OCI-LY7 (cell line): Measurements from ENCODE around the gene LCA5. TPM values are rescaled to one million over a fixed set of nuclear protein-coding genes. Genes with fewer than 3 reads are reported as not detected.
A peak's percentile ranks its signal among the peaks of the same experiment; 100 is the strongest.

ENCODE experiments used
- BruUV-seq: library from RNA; stranded (reverse); fragments of 400-500 nt; replicated peaks from 2 replicates; lab custom pipeline; 2021; lab: Mats Ljungman, UMichigan
- CTCF ChIA-PET: fragments of 300-600 bp; sonication (Branson Sonifier 250); formaldehyde crosslinking; loops from one replicate; lab custom pipeline; 2022; ENCODE audit warnings: antibody characterized with exemption; ENCODE audit not compliant: unreplicated experiment; lab: Charles Lee
- POLR2A ChIA-PET: fragments of 300-600 bp; sonication (Branson Sonifier 250); formaldehyde crosslinking; loops from one replicate; lab custom pipeline; 2022; ENCODE audit warnings: antibody characterized with exemption; lab: Charles Lee
- DNase-seq: peaks from one replicate; pipeline ENCODE4 v3.0.0-alpha.2; 2015; ENCODE audit warnings: low spot score
- H2AFZ ChIP-seq: fragments of 200-600 bp; sonication (generic), shearing (Covaris generic); 2 replicates; pipeline ENCODE4 v1.6.1; 2014; ENCODE audit warnings: mild to moderate bottlenecking, antibody characterized with exemption, low read length, moderate library complexity
- H3K27ac ChIP-seq: fragments of 200-600 bp; sonication (generic); 2 replicates; pipeline ENCODE4 v1.5.1; 2014; ENCODE audit warnings: mixed run types, low read depth, mild to moderate bottlenecking, moderate library complexity, low read length, inconsistent platforms; ENCODE audit not compliant: poor library complexity, severe bottlenecking
- H3K36me3 ChIP-seq: fragments of 200-600 bp; sonication (generic); 2 replicates; pipeline ENCODE4 v1.6.1; 2014; ENCODE audit warnings: mild to moderate bottlenecking, antibody characterized with exemption, low read length, moderate library complexity, mixed read lengths; ENCODE audit not compliant: insufficient read depth
- H3K4me1 ChIP-seq: fragments of 200-600 bp; sonication (generic); 2 replicates; pipeline ENCODE4 v1.5.1; 2014; ENCODE audit warnings: mild to moderate bottlenecking, low read length; ENCODE audit not compliant: insufficient read depth, poor library complexity, severe bottlenecking
- H3K4me2 ChIP-seq: fragments of 200-600 bp; sonication (generic); 2 replicates; pipeline ENCODE4 v1.6.1; 2014; ENCODE audit warnings: mild to moderate bottlenecking, low read length
- H3K4me3 ChIP-seq: fragments of 200-600 bp; sonication (generic); 2 replicates; pipeline ENCODE4 v1.5.1; 2014; ENCODE audit warnings: mild to moderate bottlenecking, low read depth, low read length; ENCODE audit not compliant: poor library complexity, severe bottlenecking
- H3K79me2 ChIP-seq: fragments of 200-600 bp; sonication (generic); 2 replicates; pipeline ENCODE4 v1.6.1; 2016; ENCODE audit warnings: low read depth, mild to moderate bottlenecking, low read length, moderate library complexity, mixed read lengths; ENCODE audit not compliant: insufficient read depth
- H3K9me2 ChIP-seq: fragments of 200-600 bp; sonication (generic); 2 replicates; pipeline ENCODE4 v1.6.1; 2016; ENCODE audit warnings: mild to moderate bottlenecking, low read length, mixed read lengths; ENCODE audit not compliant: insufficient read depth
- H3K9me3 ChIP-seq: fragments of 200-600 bp; sonication (generic); 2 replicates; pipeline ENCODE4 v1.6.1; 2014; ENCODE audit warnings: mild to moderate bottlenecking, mixed run types, low read length, mixed read lengths
- H4K20me1 ChIP-seq: fragments of 200-600 bp; sonication (generic); 2 replicates; pipeline ENCODE4 v1.6.1; 2014; ENCODE audit warnings: mild to moderate bottlenecking, antibody characterized with exemption, low read length, moderate library complexity, mixed read lengths; ENCODE audit not compliant: insufficient read depth
- EZH2phosphoT487 ChIP-seq: fragments of 200-600 bp; sonication (generic); IDR thresholded peaks from 2 replicates; pipeline ENCODE4 v1.6.1; 2018; ENCODE audit warnings: low read depth, borderline replicate concordance, mild to moderate bottlenecking, mixed run types, antibody characterized with exemption, low read length, moderate library complexity, mixed read lengths
- intact Hi-C: fragments of 100-400 bp; cut with micrococcal nuclease; formaldehyde crosslinking; loops from one replicate; pipeline ENCODE4 v1.10.0; 2022; ENCODE audit not compliant: unreplicated experiment
- total RNA-seq, 2 experiments: library from RNA; depleted of rRNA in 1 of 2; stranded (reverse); fragments of >200 nt in 1 of 2; shearing (Covaris generic) in 1 of 2; gene quantifications; 2 replicates each; pipeline ENCODE4 v1.2.3, GENCODE V29; 2014 to 2022
- TF ChIP-seq, protein P1 (sequence below): fragments of 200-600 bp; sonication (generic); conservative IDR thresholded peaks from 2 replicates; pipeline ENCODE4 v1.5.1; 2014; ENCODE audit warnings: mild to moderate bottlenecking, antibody characterized with exemption, low read length, moderate library complexity, mixed read lengths

Gene LCA5
- total RNA-seq, 2 experiments from 2014 or later: 1.3 to 2.0 TPM

DNA sequence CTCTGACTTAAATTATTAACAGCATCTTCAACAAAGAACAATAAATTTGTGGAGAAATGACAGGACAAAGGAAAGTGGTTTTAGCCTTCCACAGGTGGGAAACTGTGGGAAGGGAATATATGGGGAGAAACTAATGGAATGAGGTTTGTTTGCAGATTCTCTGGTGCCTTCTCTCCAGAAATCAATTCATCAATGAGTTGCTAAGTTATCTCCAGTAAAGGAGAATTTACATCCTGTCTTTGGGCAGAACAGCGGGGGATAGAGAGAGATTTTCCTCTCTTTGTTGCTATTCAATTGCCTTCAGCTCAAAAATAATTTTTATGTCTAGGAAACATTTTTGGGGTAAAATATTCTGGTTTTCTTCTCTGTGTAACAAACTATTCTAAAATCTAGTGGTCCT lies 36.9 kb upstream of the LCA5 start:
- H3K4me1 ChIP-seq: no peaks in the 10 kb centered on the region
- no peak overlapping the region for H3K4me2 ChIP-seq
- H3K4me3 ChIP-seq: no peak overlapping the region
- no peaks in the 10 kb centered on the region for H3K36me3 ChIP-seq
- H2AFZ ChIP-seq: no peak overlapping the region
- no peaks in the 10 kb centered on the region for H3K9me3 ChIP-seq
- TF ChIP-seq, protein P1, sequence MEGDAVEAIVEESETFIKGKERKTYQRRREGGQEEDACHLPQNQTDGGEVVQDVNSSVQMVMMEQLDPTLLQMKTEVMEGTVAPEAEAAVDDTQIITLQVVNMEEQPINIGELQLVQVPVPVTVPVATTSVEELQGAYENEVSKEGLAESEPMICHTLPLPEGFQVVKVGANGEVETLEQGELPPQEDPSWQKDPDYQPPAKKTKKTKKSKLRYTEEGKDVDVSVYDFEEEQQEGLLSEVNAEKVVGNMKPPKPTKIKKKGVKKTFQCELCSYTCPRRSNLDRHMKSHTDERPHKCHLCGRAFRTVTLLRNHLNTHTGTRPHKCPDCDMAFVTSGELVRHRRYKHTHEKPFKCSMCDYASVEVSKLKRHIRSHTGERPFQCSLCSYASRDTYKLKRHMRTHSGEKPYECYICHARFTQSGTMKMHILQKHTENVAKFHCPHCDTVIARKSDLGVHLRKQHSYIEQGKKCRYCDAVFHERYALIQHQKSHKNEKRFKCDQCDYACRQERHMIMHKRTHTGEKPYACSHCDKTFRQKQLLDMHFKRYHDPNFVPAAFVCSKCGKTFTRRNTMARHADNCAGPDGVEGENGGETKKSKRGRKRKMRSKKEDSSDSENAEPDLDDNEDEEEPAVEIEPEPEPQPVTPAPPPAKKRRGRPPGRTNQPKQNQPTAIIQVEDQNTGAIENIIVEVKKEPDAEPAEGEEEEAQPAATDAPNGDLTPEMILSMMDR: no peak
- no peak for TF ChIP-seq EZH2phosphoT487
- BruUV-seq: no TSS peak
- H4K20me1 ChIP-seq: peaks cover 3% of the 10 kb centered on the region; the same call in 1 of the 2 replicates
- H3K79me2 ChIP-seq: no peaks in the 10 kb centered on the region
- H3K27ac ChIP-seq: no peak overlapping the region
- CTCF ChIA-PET: no interaction called here
- intact Hi-C loops: no loop called here
- POLR2A ChIA-PET: no interaction called here
- H3K9me2 ChIP-seq: no peaks in the 10 kb centered on the region
- no peak for DNase-seq

DNA sequence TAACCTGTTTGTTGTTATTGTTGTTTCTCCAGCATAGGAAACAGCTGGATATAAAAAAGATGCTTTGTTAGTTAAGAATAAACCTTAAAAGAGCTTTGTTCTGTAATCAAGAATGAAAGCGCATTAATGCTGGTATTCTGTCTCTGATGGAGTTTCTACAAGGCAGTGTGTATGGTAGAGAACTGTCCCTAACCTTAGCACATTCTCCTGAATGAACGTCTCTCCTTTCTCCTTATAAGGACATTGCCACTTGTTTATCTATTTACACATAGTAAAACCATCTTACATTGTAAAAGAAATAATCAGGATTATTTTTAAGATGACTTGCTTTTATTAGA lies 33.8 kb upstream of the LCA5 start:
- no peaks in the 10 kb centered on the region for H3K79me2 ChIP-seq
- no peak overlapping the region for H3K27ac ChIP-seq
- no peaks in the 10 kb centered on the region for H3K9me3 ChIP-seq
- no peak for DNase-seq
- no peaks in the 10 kb centered on the region for H3K9me2 ChIP-seq
- TF ChIP-seq, protein P1: no peak
- TF ChIP-seq EZH2phosphoT487: no peak
- ChIA-PET CTCF (no interaction called here), POLR2A (no interaction called here)
- H4K20me1 ChIP-seq: peaks cover 3% of the 10 kb centered on the region; the same call in 1 of the 2 replicates
- H3K36me3 ChIP-seq: no peaks in the 10 kb centered on the region
- no peak overlapping the region for H3K4me3 ChIP-seq
- no peak overlapping the region for H3K4me2 ChIP-seq
- no peak overlapping the region for H2AFZ ChIP-seq
- no peaks in the 10 kb centered on the region for H3K4me1 ChIP-seq
- BruUV-seq: no TSS peak
- intact Hi-C loops: no loop called here

DNA sequence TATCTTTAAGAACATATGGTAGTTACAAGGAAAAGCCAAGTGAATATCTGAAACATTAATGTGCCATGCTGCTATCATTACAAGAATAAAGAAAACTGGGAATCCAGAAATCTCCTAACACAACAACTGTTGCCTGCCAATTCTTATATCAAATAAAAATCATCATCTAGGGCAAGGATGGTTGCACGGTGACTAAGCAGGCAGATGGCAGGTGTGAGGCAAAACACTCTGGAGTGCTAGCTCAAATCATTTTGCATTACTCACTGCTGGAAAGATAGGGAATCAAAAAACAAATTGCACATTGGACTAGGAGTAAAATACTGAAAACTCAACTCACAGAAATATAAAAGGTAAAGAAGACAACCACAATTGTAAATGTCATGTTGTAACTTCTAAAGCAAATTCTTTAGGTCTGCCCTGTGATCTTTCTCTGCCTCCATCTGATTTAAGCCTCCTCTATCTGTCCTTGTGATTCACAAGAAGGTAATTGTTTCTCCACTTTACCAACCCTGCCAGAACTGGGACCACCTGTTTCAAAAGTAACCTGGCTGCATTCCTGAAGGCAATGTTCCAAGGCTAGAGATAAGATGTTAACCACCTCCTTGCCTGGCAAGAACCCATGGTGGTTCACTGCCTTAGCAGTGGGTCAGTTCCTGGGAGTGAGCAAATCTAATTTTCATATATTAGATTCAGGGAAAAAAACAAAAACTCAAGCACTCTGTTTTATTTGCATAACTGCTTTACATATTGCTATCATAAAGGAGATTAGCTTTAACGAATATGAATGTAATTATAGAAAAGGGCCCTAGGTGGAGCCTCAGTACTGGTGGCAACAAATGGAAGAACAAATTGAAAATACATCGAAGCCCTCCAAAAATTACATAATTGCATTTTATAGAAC lies 33.1 kb upstream of the LCA5 start:
- H4K20me1 ChIP-seq: peaks cover 3% of the 10 kb centered on the region; the same call in 1 of the 2 replicates
- no peak for TF ChIP-seq EZH2phosphoT487
- TF ChIP-seq, protein P1: peak; percentile 71
- no peak overlapping the region for H2AFZ ChIP-seq
- no peak overlapping the region for H3K4me3 ChIP-seq
- POLR2A ChIA-PET: no interaction called here
- H3K4me1 ChIP-seq: no peaks in the 10 kb centered on the region
- no peaks in the 10 kb centered on the region for H3K9me2 ChIP-seq
- no peak overlapping the region for H3K27ac ChIP-seq
- no peaks in the 10 kb centered on the region for H3K36me3 ChIP-seq
- H3K9me3 ChIP-seq: no peaks in the 10 kb centered on the region
- intact Hi-C loops: no loop called here
- DNase-seq: peak; percentile 3
- no peak overlapping the region for H3K4me2 ChIP-seq
- no peaks in the 10 kb centered on the region for H3K79me2 ChIP-seq
- CTCF ChIA-PET: no interaction called here
- BruUV-seq: no TSS peak
